SK-N-SH (cell line): Measurements from ENCODE around the gene RYR3. TPM values are rescaled to one million over a fixed set of nuclear protein-coding genes. Genes with fewer than 3 reads are reported as not detected.

Experiments
- CTCF ChIA-PET: fragments of 300-600, 350-600 bp; formaldehyde crosslinking; extraction: SDS; loops from one replicate; lab custom pipeline; 2021; lab: Yijun Ruan, JAX
- POLR2A ChIA-PET: fragments of 350-600 bp; sonication (Branson Sonifier 250); formaldehyde crosslinking; extraction: SDS; loops from one replicate; lab custom pipeline; 2020; ENCODE audit warnings: antibody characterized with exemption, inconsistent platforms; lab: Yijun Ruan, JAX
- DNase-seq: peaks from one replicate; pipeline ENCODE4 v3.0.0; 2012
- H2AFZ ChIP-seq: fragments of 200-600 bp; sonication (generic); 2 replicates; pipeline ENCODE4 v1.8.1; 2016; ENCODE audit warnings: antibody characterized with exemption, mild to moderate bottlenecking, low read depth
- H3F3A ChIP-seq: fragments of 200-600 bp; sonication (generic); replicated peaks from 2 replicates; pipeline ENCODE3; 2016; ENCODE audit warnings: antibody characterized with exemption, mild to moderate bottlenecking; ENCODE audit not compliant: insufficient read depth
- H3K27ac ChIP-seq, 2 experiments: fragments of 200-500 bp in 1 of 2; fragments of 200-600 bp in 1 of 2; sonication (Bioruptor generic) in 1 of 2; sonication (generic), shearing (Covaris generic) in 1 of 2; 2 replicates each; pipeline versions ENCODE4 v1.5.1 to v1.6.1; 2014 to 2016; ENCODE audit warnings: low read depth in 2 of 2, inconsistent platforms in 1 of 2, low read length in 1 of 2, mild to moderate bottlenecking in 1 of 2, mixed read lengths in 1 of 2
- H3K27me3 ChIP-seq: fragments of 200-600 bp; sonication (generic), shearing (Covaris generic); 2 replicates; pipeline ENCODE4 v1.6.1; 2016; ENCODE audit warnings: mixed run types; ENCODE audit not compliant: insufficient read depth
- H3K36me3 ChIP-seq, 2 experiments: fragments of 200-500 bp in 1 of 2; fragments of 200-600 bp in 1 of 2; sonication (Bioruptor generic) in 1 of 2; sonication (generic) in 1 of 2; replicated peaks in 1 of 2; 2 replicates each; pipeline versions ENCODE3 to v1.5.1; 2014 to 2016; ENCODE audit warnings: low read length in 1 of 2, mild to moderate bottlenecking in 1 of 2; ENCODE audit not compliant: insufficient read depth in 2 of 2, control insufficient read depth in 1 of 2
- H3K4me1 ChIP-seq, 2 experiments: fragments of 200-500 bp in 1 of 2; fragments of 200-600 bp in 1 of 2; sonication (Bioruptor generic) in 1 of 2; sonication (generic), shearing (Covaris generic) in 1 of 2; 2 replicates each; pipeline versions ENCODE4 v1.5.1 to v1.6.1; 2014 to 2016; ENCODE audit warnings: low read depth in 1 of 2, low read length in 1 of 2, mixed run types in 1 of 2; ENCODE audit not compliant: insufficient read depth in 2 of 2, control insufficient read depth in 1 of 2
- H3K4me2 ChIP-seq: fragments of 200-600 bp; sonication (generic), shearing (Covaris generic); 2 replicates; pipeline ENCODE4 v1.6.1; 2017; ENCODE audit warnings: mixed run types
- H3K4me3 ChIP-seq, 2 experiments: fragments of 200-500 bp in 1 of 2; fragments of 200-600 bp in 1 of 2; sonication (Bioruptor generic) in 1 of 2; sonication (generic), shearing (Covaris generic) in 1 of 2; 2 replicates each; pipeline versions ENCODE4 v1.5.1 to v1.8.1; 2014 to 2016; ENCODE audit warnings: low read depth in 2 of 2, inconsistent platforms in 1 of 2, low read length in 1 of 2, mild to moderate bottlenecking in 1 of 2, mixed read lengths in 1 of 2, moderate library complexity in 1 of 2
- H3K79me2 ChIP-seq: fragments of 200-600 bp; sonication (generic); 2 replicates; pipeline ENCODE4 v1.8.1; 2017; ENCODE audit warnings: mild to moderate bottlenecking; ENCODE audit not compliant: insufficient read depth
- H3K9ac ChIP-seq: fragments of 200-600 bp; sonication (generic); 2 replicates; pipeline ENCODE4 v1.6.1; 2017; ENCODE audit warnings: mixed run types
- H3K9me2 ChIP-seq: fragments of 200-600 bp; sonication (generic); 2 replicates; pipeline ENCODE4 v1.6.1; 2017; ENCODE audit warnings: mixed run types
- H3K9me3 ChIP-seq: fragments of 200-600 bp; sonication (generic); 2 replicates; pipeline ENCODE4 v1.6.1; 2017; ENCODE audit warnings: mixed run types, mild to moderate bottlenecking, moderate library complexity
- H4K20me1 ChIP-seq: fragments of 200-600 bp; sonication (generic); 2 replicates; pipeline ENCODE4 v1.6.1; 2017; ENCODE audit warnings: mild to moderate bottlenecking, mixed run types; ENCODE audit not compliant: insufficient read depth
- EZH2phosphoT487 ChIP-seq: fragments of 200-600 bp; sonication (generic); IDR thresholded peaks from 2 replicates; pipeline ENCODE4 v1.6.1; 2017; ENCODE audit warnings: low read depth, mixed run types, mild to moderate bottlenecking, antibody characterized with exemption, moderate library complexity, borderline replicate concordance
- FOXM1 ChIP-seq: IDR thresholded peaks from 2 replicates; pipeline ENCODE4 v1.4.0; 2012; ENCODE audit warnings: low read depth, mild to moderate bottlenecking
- GABPA ChIP-seq: IDR thresholded peaks from 2 replicates; pipeline ENCODE4 v1.4.0; 2012; ENCODE audit warnings: low read depth, mild to moderate bottlenecking
- GATA2 ChIP-seq: sonication (generic); formaldehyde crosslinking; IDR thresholded peaks from 2 replicates; pipeline ENCODE4 v1.5.0; 2020; ENCODE audit warnings: mild to moderate bottlenecking, missing genetic modification reagents
- JUND ChIP-seq: IDR thresholded peaks from 2 replicates; pipeline ENCODE4 v1.4.0; 2012
- NFIC ChIP-seq: IDR thresholded peaks from 2 replicates; pipeline ENCODE4 v1.4.0; 2012; ENCODE audit warnings: borderline replicate concordance
- NRF1 ChIP-seq: IDR thresholded peaks from 2 replicates; pipeline ENCODE4 v1.6.1; 2012; ENCODE audit warnings: low read depth, mild to moderate bottlenecking, low read length
- POLR2AphosphoS5 ChIP-seq: IDR thresholded peaks from 2 replicates; pipeline ENCODE4 v1.6.1; 2012; ENCODE audit warnings: low read depth, low read length
- RXRA ChIP-seq: IDR thresholded peaks from 2 replicates; pipeline ENCODE4 v1.4.0; 2012; ENCODE audit warnings: low read depth, mild to moderate bottlenecking, borderline replicate concordance
- SIN3A ChIP-seq: IDR thresholded peaks from 2 replicates; pipeline ENCODE4 v1.6.1; 2012; ENCODE audit warnings: low read depth, mild to moderate bottlenecking, low read length, moderate library complexity, borderline replicate concordance
- SMC3 ChIP-seq: IDR thresholded peaks from 2 replicates; pipeline ENCODE4 v1.6.1; 2012; ENCODE audit warnings: low read depth, low read length, improper control_type of control experiment
- TEAD4 ChIP-seq: IDR thresholded peaks from 2 replicates; pipeline ENCODE4 v1.4.0; 2012; ENCODE audit warnings: mild to moderate bottlenecking, borderline replicate concordance; ENCODE audit not compliant: insufficient read depth
- YY1 ChIP-seq: IDR thresholded peaks from 2 replicates; pipeline ENCODE4 v1.4.0; 2012; ENCODE audit warnings: low read depth, mild to moderate bottlenecking
- WGBS: methylation state at CpG from one replicate; pipeline ENCODE4 v1.1.6; 2017; ENCODE audit warnings: low lambda C conversion rate; 5-methylcytosine and 5-hydroxymethylcytosine counted together
- polyA plus RNA-seq, 3 experiments: library from polyadenylated mRNA; depleted of rRNA; stranded (reverse); fragments of >200 nt; gene quantifications; 2 replicates each; pipeline ENCODE4 v1.2.3, GENCODE V29; 2012
- TF ChIP-seq, protein P1 (sequence below): fragments of 200-600 bp; sonication (generic); IDR thresholded peaks from 2 replicates; pipeline ENCODE4 v1.6.1; 2017; ENCODE audit warnings: antibody characterized with exemption, mild to moderate bottlenecking, moderate library complexity
- TF ChIP-seq, protein P2 (sequence below): IDR thresholded peaks from 2 replicates; pipeline ENCODE4 v1.4.0; 2012; ENCODE audit warnings: low read depth
- TF ChIP-seq, protein P3 (sequence below): fragments of 150-350 bp; IDR thresholded peaks from 2 replicates; pipeline ENCODE4 v1.6.1; 2017; ENCODE audit warnings: antibody characterized with exemption, low read length, low read depth, borderline replicate concordance
- TF ChIP-seq, protein P4 (sequence below): IDR thresholded peaks from 2 replicates; pipeline ENCODE4 v1.4.0; 2012; ENCODE audit warnings: low read depth, borderline replicate concordance

RYR3 gene
- polyA plus RNA-seq, 1 of the 3 experiments (the other 2 are of a cell fraction), result 0.02 TPM

DNA sequence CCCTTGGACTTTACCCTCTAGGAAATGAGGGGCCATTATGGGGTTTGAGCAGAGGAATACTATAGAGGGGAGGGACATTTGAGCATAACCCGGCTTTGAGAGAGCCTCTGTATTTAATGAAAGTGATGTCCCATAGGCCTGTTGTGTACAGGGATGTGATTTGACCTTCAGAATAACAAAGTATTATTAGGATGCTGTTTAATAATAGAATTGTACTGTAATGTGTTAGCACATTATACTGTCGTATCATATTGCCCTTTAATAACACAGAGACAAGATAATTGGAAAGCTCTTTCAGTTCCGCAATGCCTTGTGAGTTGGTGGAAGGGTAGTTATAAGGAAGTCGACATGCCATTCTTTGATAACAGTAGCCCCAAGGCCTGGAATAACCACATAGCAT, 328.3 kb downstream of the RYR3 start:
- no peaks in the 10 kb centered on the region for H3K9me2 ChIP-seq
- H3K4me2 ChIP-seq, result no peak overlapping the region
- no peaks in the 10 kb centered on the region for H3F3A ChIP-seq
- no peaks in the 10 kb centered on the region for H3K9me3 ChIP-seq
- H3K4me1 ChIP-seq, result peaks cover 0 to 25% of the 10 kb centered on the region in 2 experiments; a peak in 2 of 4 replicates
- no peaks in the 10 kb centered on the region for H4K20me1 ChIP-seq
- H3K27me3 ChIP-seq, result peaks cover 11% of the 10 kb centered on the region; the same call in 1 of the 2 replicates
- ChIA-PET CTCF (interaction anchor here (1.0 to 4.2 kb wide), 5 partner anchors 17 to 348 kb away, joined by 3 to 23 read pairs (median 4); no protein-coding TSS in a partner anchor), POLR2A (no interaction called here)
- H3K4me3 ChIP-seq, result no peak overlapping the region
- no peak for DNase-seq
- peak overlapping the region in 1 of 2 experiments; percentile 92; a peak in 2 of 4 replicates for H3K27ac ChIP-seq
- H2AFZ ChIP-seq, result no peak overlapping the region
- no peak overlapping the region for H3K9ac ChIP-seq
- WGBS, result 42% methylated on average over 4 of the region's 4 CpGs
- H3K36me3 ChIP-seq, result no peaks in the 10 kb centered on the region
- H3K79me2 ChIP-seq, result no peaks in the 10 kb centered on the region
- TF ChIP-seq, protein P1, sequence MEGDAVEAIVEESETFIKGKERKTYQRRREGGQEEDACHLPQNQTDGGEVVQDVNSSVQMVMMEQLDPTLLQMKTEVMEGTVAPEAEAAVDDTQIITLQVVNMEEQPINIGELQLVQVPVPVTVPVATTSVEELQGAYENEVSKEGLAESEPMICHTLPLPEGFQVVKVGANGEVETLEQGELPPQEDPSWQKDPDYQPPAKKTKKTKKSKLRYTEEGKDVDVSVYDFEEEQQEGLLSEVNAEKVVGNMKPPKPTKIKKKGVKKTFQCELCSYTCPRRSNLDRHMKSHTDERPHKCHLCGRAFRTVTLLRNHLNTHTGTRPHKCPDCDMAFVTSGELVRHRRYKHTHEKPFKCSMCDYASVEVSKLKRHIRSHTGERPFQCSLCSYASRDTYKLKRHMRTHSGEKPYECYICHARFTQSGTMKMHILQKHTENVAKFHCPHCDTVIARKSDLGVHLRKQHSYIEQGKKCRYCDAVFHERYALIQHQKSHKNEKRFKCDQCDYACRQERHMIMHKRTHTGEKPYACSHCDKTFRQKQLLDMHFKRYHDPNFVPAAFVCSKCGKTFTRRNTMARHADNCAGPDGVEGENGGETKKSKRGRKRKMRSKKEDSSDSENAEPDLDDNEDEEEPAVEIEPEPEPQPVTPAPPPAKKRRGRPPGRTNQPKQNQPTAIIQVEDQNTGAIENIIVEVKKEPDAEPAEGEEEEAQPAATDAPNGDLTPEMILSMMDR, result no peak
- TF ChIP-seq GABPA (no peak), TEAD4 (no peak), SIN3A (no peak), RXRA (no peak), SMC3 (no peak), YY1 (no peak), FOXM1 (no peak), JUND (no peak)
- TF ChIP-seq, protein P2, sequence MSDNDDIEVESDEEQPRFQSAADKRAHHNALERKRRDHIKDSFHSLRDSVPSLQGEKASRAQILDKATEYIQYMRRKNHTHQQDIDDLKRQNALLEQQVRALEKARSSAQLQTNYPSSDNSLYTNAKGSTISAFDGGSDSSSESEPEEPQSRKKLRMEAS, result no peak

DNA sequence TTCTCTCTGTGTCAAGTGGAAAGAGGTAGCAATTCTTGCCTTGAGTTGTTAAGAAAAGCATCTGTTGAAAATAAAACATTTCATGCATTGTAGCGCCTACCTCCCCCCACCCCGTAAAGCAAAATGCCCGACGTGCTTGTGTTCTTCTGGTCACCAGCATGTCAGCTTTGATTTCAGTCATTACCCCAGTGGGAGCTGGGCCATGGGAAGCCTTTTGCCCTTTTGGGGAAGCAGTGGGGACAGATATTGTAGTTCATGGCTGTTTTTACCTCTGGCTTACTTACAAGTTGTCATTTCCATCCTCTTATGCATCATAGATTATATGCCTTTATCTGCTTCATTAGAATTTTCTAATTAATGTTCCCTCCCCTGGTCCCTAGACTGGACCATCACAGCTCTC, 328.7 kb downstream of the RYR3 start:
- no peak overlapping the region for H3K4me3 ChIP-seq
- H3K4me1 ChIP-seq, result peaks cover 0 to 25% of the 10 kb centered on the region in 2 experiments; a peak in 2 of 4 replicates
- no peak for DNase-seq
- H3F3A ChIP-seq, result no peaks in the 10 kb centered on the region
- H3K9ac ChIP-seq, result no peak overlapping the region
- H3K9me3 ChIP-seq, result no peaks in the 10 kb centered on the region
- no peaks in the 10 kb centered on the region for H3K36me3 ChIP-seq
- CTCF ChIA-PET, result interaction anchor here (0.8 to 4.2 kb wide), 9 partner anchors 11 to 348 kb away, joined by 3 to 23 read pairs (median 4); no protein-coding TSS in a partner anchor
- H3K9me2 ChIP-seq, result no peaks in the 10 kb centered on the region
- POLR2A ChIA-PET, result interaction anchor here (0.7 kb wide), 1 partner anchor 21 kb away, joined by 4 read pairs; no protein-coding TSS in a partner anchor
- peaks cover 11% of the 10 kb centered on the region; the same call in 1 of the 2 replicates for H3K27me3 ChIP-seq
- WGBS, result 79% methylated on average over 4 of the region's 4 CpGs
- peak overlapping the region in 1 of 2 experiments; percentile 92; a peak in 2 of 4 replicates for H3K27ac ChIP-seq
- H3K79me2 ChIP-seq, result no peaks in the 10 kb centered on the region
- no peak overlapping the region for H3K4me2 ChIP-seq
- TF ChIP-seq GATA2 (no peak), NFIC (no peak), NRF1 (no peak), POLR2AphosphoS5 (no peak), EZH2phosphoT487 (no peak)
- TF ChIP-seq, protein P3, sequence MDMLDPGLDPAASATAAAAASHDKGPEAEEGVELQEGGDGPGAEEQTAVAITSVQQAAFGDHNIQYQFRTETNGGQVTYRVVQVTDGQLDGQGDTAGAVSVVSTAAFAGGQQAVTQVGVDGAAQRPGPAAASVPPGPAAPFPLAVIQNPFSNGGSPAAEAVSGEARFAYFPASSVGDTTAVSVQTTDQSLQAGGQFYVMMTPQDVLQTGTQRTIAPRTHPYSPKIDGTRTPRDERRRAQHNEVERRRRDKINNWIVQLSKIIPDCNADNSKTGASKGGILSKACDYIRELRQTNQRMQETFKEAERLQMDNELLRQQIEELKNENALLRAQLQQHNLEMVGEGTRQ, result no peak
- TF ChIP-seq, protein P4, sequence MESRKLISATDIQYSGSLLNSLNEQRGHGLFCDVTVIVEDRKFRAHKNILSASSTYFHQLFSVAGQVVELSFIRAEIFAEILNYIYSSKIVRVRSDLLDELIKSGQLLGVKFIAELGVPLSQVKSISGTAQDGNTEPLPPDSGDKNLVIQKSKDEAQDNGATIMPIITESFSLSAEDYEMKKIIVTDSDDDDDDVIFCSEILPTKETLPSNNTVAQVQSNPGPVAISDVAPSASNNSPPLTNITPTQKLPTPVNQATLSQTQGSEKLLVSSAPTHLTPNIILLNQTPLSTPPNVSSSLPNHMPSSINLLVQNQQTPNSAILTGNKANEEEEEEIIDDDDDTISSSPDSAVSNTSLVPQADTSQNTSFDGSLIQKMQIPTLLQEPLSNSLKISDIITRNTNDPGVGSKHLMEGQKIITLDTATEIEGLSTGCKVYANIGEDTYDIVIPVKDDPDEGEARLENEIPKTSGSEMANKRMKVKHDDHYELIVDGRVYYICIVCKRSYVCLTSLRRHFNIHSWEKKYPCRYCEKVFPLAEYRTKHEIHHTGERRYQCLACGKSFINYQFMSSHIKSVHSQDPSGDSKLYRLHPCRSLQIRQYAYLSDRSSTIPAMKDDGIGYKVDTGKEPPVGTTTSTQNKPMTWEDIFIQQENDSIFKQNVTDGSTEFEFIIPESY, result no peak
- no peaks in the 10 kb centered on the region for H4K20me1 ChIP-seq
- no peak overlapping the region for H2AFZ ChIP-seq
